Subcutaneous adipose tissue (tissue), 4 donors: ENCODE data around the gene ATP2C2. TPM values are rescaled to one million over a fixed set of nuclear protein-coding genes. Genes with fewer than 3 reads are reported as not detected.

Experiments used
- total RNA-seq, 4 donors: library from RNA; depleted of rRNA; stranded (reverse); fragments of >200 nt; gene quantifications; one replicate each; pipeline ENCODE4 v1.1.0, GENCODE V29; 2016
- TF ChIP-seq, protein P1 (sequence below): fragments of 450-650 bp; IDR thresholded peaks from one replicate; pipeline ENCODE4 v1.5.1; 2016; ENCODE audit warnings: low read depth, mild to moderate bottlenecking, control low read depth, antibody characterized with exemption, moderate library complexity

Gene ATP2C2
- total RNA-seq, 4 donors from 2014 or later, result not detected

DNA sequence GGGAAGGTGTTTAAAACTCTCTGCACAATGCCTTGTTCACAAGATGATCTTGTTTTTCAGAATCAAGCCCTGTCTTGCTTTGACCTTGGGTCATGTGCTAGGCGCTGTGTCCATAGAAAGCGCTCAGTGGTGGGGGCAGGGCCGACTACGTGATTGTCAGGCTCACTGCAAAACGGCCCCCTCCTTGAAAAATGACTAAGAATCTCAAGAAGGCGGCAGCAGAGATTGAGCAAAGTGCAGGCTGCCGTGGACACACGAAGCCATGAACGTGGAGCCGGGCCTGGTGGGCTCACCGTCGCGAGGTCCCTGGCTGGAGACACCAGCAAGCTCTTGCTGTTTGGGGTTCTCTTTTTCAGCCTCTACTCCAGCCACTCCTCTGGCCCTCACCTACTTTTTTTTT is 10.2 kb downstream of the ATP2C2 start:
- TF ChIP-seq, protein P1, sequence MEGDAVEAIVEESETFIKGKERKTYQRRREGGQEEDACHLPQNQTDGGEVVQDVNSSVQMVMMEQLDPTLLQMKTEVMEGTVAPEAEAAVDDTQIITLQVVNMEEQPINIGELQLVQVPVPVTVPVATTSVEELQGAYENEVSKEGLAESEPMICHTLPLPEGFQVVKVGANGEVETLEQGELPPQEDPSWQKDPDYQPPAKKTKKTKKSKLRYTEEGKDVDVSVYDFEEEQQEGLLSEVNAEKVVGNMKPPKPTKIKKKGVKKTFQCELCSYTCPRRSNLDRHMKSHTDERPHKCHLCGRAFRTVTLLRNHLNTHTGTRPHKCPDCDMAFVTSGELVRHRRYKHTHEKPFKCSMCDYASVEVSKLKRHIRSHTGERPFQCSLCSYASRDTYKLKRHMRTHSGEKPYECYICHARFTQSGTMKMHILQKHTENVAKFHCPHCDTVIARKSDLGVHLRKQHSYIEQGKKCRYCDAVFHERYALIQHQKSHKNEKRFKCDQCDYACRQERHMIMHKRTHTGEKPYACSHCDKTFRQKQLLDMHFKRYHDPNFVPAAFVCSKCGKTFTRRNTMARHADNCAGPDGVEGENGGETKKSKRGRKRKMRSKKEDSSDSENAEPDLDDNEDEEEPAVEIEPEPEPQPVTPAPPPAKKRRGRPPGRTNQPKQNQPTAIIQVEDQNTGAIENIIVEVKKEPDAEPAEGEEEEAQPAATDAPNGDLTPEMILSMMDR, result no peak

DNA sequence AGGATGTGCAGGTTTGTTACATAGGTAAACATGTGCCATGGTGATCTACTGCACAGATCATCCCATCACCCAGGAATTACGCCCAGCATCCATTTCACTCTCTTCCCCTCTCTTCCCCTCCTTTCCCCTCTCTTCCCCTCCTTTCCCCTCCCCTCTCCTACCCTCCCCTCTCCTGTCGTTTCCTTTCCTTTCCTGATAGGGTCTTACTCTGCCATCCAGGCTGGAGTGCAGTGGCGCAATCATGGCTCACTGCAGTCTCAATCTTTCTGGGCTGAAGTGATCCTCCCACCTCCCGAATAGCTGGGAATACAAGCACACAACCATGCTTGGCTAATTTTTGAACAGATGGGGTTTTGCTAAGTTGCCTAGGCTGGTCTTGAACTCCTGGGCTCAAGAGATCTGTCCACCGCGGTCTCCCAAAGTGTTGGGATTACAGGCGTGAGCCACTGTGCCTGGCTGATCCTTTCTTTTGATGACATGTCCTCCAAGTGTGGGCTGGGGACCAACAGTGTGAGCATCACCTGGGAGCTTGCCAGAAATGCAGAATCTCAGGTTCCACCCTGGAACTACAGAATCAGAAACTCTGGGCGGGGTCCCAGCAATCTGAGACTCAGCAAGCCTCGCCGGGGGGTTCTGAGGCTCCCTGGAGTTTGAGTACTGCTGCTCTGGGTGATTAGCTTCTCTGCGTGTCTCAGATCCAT is 10.8 kb downstream of the ATP2C2 start:
- TF ChIP-seq, protein P1, result no peak

DNA sequence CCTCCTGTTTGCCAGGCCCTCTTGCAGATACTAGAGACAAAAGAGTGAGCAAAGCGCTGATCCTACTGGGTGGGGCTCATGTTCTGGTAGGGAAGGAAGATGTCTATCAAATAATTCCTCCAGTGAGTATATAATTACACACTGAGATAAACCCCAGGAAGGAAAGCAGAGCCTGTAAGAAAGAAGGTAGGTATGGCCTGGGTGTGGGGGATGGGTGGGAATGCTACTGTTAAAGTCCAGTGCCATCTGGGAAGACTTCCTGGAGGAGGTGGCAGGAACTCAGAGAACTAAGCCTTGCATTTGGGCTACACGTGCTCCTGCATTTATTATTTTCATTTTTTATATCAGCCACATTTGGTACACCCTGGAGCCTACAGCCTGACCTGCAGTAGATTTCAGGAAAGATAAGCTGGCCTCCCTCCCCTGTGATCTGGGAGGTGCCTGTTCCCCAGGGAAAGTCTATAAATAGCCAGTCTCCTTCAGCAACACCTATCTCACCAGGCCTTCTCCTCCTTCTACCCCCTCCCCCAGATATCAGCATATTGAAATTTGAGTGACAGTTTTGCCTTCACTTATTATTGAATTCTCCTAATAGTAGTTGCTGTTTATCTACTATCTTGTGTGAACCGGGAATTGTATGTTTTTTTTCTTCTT is 11.5 kb downstream of the ATP2C2 start:
- TF ChIP-seq, protein P1, result no peak

GRCh38 chr16:84380405-84380804 is 12.1 kb downstream of the ATP2C2 start:
- TF ChIP-seq, protein P1, result no peak

GRCh38 chr16:84382396-84382795 is 14.1 kb downstream of the ATP2C2 start:
- TF ChIP-seq, protein P1, result no peak

DNA sequence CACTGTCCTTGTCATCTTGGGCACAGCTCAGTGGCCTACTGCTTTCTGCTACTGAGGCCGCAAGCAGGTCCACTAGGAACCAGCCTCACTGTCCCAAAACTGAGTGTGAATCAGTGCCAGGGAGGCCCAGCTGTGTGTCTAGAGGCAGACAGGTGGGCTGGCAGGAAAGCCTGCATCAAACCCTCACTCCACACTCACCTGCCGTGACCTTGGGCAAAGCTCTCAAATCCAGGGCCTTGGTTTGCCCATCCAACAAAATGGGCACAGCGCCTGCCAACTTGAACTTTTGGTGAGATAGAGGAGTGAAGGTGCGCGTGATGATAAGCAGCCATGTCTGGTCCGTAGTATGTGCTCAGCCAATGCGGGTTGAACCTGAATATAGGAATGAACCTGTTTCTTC is 14.8 kb downstream of the ATP2C2 start:
- TF ChIP-seq, protein P1, result no peak

GRCh38 chr16:84386047-84386446 is 17.7 kb downstream of the ATP2C2 start:
- TF ChIP-seq, protein P1, result no peak
